Spleen (tissue), 11 donors: ENCODE measurements around the gene PHYKPL. TPM values are rescaled to one million over a fixed set of nuclear protein-coding genes. Genes with fewer than 3 reads are reported as not detected.

ENCODE experiments used
- DNase-seq: peaks from one replicate; pipeline ENCODE4 v3.0.0-alpha.2; 2020
- H3K27ac ChIP-seq, 8 donors: fragments of 200-600 bp; sonication (generic) in 7 of 8; 1 replicate in 4 of 8; 2 replicates in 4 of 8; pipeline versions ENCODE4 v1.5.0 to v1.8.0; 2016 to 2021; ENCODE audit warnings: inconsistent platforms in 4 of 8, mild to moderate bottlenecking in 4 of 8, moderate library complexity in 1 of 8
- H3K27me3 ChIP-seq, 7 donors: fragments of 200-600 bp; sonication (generic) in 6 of 7; replicated peaks in 1 of 7; 1 replicate in 4 of 7; 2 replicates in 3 of 7; pipeline versions ENCODE4 v1.5.0 to v1.8.0; 2016 to 2021; ENCODE audit warnings: inconsistent platforms in 3 of 7, mild to moderate bottlenecking in 1 of 7
- H3K36me3 ChIP-seq, 6 donors: fragments of 200-600 bp; sonication (generic) in 5 of 6; 1 replicate in 4 of 6; 2 replicates in 2 of 6; pipeline versions ENCODE4 v1.5.0 to v1.8.0; 2016 to 2021; ENCODE audit warnings: inconsistent platforms in 2 of 6
- H3K4me1 ChIP-seq, 6 donors: fragments of 200-600 bp; sonication (generic) in 5 of 6; 1 replicate in 3 of 6; 2 replicates in 3 of 6; pipeline versions ENCODE4 v1.5.0 to v1.8.0; 2016 to 2021; ENCODE audit warnings: inconsistent platforms in 3 of 6
- H3K4me3 ChIP-seq, 8 donors: fragments of 200-600 bp; sonication (generic) in 7 of 8; 1 replicate in 4 of 8; 2 replicates in 4 of 8; pipeline versions ENCODE4 v1.5.0 to v1.8.0; 2016 to 2021; ENCODE audit warnings: inconsistent platforms in 4 of 8, mild to moderate bottlenecking in 4 of 8, moderate library complexity in 2 of 8
- H3K9me3 ChIP-seq, 8 donors: fragments of 200-600 bp; sonication (generic) in 7 of 8; 1 replicate in 4 of 8; 2 replicates in 4 of 8; pipeline versions ENCODE4 v1.5.0 to v1.8.0; 2016 to 2021; ENCODE audit warnings: inconsistent platforms in 4 of 8
- POLR2A ChIP-seq, 3 donors: fragments of 450-650 bp; IDR thresholded peaks; one replicate each; pipeline ENCODE4 v1.5.1; 2017; ENCODE audit warnings: antibody characterized with exemption in 3 of 3, mild to moderate bottlenecking in 1 of 3
- POLR2AphosphoS5 ChIP-seq, 3 donors: sonication (generic); formaldehyde crosslinking; IDR thresholded peaks; one replicate each; pipeline ENCODE4 v1.5.1; 2017; ENCODE audit warnings: antibody characterized with exemption in 3 of 3
- WGBS, 5 donors: extraction: QIAGEN DNeasy Blood & Tissue Kit in 3 of 5; methylation state at CpG; one replicate each; pipeline versions ENCODE4 v1.1.5 to v1.1.7; 2013 to 2018; 5-methylcytosine and 5-hydroxymethylcytosine counted together
- intact Hi-C: fragments of 100-400 bp; cut with DNase I; formaldehyde crosslinking; loops from one replicate; pipeline ENCODE4 v1.15.0; 2023; ENCODE audit warnings: low total_unique reads
- polyA plus RNA-seq, 3 donors: library from polyadenylated mRNA; stranded (reverse); fragments of 200-250 nt; gene quantifications; one replicate each; pipeline ENCODE4 v1.2.1, GENCODE V29; 2013
- total RNA-seq, 7 donors: library from RNA; depleted of rRNA in 3 of 7; stranded (reverse); fragments of >200 nt in 3 of 7; fragmentation: NEBNext Ultra II Directional in 4 of 7; extraction: Animal tissue kit (Norgen Biotek cat#: 25700) in 4 of 7; gene quantifications; one replicate each; pipeline versions ENCODE4 v1.1.0 to v1.2.1, GENCODE V29; 2016 to 2021
- TF ChIP-seq, protein P1 (sequence below), 11 experiments: fragments of 200-600 bp in 7 of 11; fragments of 450-650 bp in 4 of 11; sonication (generic) in 4 of 11; IDR thresholded peaks in 8 of 11; conservative IDR thresholded peaks in 3 of 11; 1 replicate in 7 of 11; 2 replicates in 4 of 11; pipeline versions ENCODE4 v1.4.0 to v1.8.0; 2016 to 2021; ENCODE audit warnings: antibody characterized with exemption in 11 of 11, inconsistent platforms in 4 of 11, mild to moderate bottlenecking in 1 of 11
- donor health status: healthy with polysubstance abuse.
- donor health status: DM: no; HTN: no; CAD: no; lungs with moderate emphysema.
- donor health status: DM: no; HTN: no; CAD: no.
- donor health status: Bipolar disorder and iron deficiency.
- donor health status: healthy.
- donor health status: DM: no; HTN: no; CAD: no.
- donor health status: DM: yes; HTN: yes; CAD: no.

PHYKPL gene
- total and polyA plus RNA-seq, 10 donors, result 46.9 to 209 (median 105) TPM

DNA sequence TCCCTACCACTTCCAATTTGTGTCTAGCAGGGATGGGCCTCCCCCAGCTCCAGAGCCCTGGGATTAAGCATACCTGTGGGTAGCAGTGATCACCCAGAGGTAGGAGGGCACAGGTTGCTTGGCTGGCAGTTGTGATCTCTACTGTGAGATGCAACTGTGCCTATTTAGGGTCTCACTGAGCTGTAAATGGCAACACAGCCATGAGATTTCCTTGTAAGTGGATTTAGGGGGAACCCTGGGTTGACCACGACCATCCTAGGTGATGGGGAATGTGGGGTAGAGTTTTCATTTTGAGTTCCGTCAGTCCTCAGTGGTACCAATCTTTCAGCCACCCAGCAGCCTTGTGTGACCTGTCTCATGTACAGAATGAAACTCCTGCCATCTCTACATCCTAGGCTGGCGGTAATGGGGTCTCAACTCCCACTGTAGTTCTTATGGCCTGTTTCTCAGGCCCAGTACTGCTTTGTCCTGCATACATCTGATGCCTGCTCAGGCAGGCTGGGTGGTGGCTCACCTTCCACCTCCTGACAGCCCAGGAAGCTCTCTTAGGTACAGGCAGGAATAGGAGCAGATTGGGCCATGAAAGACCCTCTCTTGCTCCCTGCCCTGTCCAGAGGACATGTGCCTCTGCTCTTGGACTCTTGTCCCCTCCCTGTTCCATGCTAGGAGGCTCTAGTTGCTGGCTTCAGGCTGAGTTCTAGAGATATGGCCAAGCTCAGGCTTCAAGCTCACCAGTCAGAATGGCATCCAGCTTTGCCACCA lies 20.2 kb downstream of the PHYKPL start:
- Histone ChIP-seq H3K9me3 (no peaks in the 10 kb centered on the region), H3K4me1 (peaks cover 0 to 92% (median 42%) of the 10 kb centered on the region in 6 donors), H3K36me3 (peaks cover 0 to 100% (median 95%) of the 10 kb centered on the region in 6 donors), H3K4me3 (no peak overlapping the region), H3K27ac (peak overlapping the region in 2 of 8 donors; percentile 66 to 82), H3K27me3 (no peaks in the 10 kb centered on the region)
- WGBS, 5 donors, result 89 to 95% (median 93%) methylated on average over 3 of the region's 3 CpGs
- TF ChIP-seq, protein P1, sequence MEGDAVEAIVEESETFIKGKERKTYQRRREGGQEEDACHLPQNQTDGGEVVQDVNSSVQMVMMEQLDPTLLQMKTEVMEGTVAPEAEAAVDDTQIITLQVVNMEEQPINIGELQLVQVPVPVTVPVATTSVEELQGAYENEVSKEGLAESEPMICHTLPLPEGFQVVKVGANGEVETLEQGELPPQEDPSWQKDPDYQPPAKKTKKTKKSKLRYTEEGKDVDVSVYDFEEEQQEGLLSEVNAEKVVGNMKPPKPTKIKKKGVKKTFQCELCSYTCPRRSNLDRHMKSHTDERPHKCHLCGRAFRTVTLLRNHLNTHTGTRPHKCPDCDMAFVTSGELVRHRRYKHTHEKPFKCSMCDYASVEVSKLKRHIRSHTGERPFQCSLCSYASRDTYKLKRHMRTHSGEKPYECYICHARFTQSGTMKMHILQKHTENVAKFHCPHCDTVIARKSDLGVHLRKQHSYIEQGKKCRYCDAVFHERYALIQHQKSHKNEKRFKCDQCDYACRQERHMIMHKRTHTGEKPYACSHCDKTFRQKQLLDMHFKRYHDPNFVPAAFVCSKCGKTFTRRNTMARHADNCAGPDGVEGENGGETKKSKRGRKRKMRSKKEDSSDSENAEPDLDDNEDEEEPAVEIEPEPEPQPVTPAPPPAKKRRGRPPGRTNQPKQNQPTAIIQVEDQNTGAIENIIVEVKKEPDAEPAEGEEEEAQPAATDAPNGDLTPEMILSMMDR (IDR thresholded peaks at IDR 0.05 in 8 of 11, conservative IDR thresholded peaks at IDR 0.05 in 3 of 11), result no peak
- TF ChIP-seq POLR2AphosphoS5 (IDR thresholded peaks at IDR 0.05) (no peak), POLR2A (IDR thresholded peaks at IDR 0.05) (no peak)
- intact Hi-C loops, result no loop called here
- DNase-seq, result peak; percentile 38

DNA sequence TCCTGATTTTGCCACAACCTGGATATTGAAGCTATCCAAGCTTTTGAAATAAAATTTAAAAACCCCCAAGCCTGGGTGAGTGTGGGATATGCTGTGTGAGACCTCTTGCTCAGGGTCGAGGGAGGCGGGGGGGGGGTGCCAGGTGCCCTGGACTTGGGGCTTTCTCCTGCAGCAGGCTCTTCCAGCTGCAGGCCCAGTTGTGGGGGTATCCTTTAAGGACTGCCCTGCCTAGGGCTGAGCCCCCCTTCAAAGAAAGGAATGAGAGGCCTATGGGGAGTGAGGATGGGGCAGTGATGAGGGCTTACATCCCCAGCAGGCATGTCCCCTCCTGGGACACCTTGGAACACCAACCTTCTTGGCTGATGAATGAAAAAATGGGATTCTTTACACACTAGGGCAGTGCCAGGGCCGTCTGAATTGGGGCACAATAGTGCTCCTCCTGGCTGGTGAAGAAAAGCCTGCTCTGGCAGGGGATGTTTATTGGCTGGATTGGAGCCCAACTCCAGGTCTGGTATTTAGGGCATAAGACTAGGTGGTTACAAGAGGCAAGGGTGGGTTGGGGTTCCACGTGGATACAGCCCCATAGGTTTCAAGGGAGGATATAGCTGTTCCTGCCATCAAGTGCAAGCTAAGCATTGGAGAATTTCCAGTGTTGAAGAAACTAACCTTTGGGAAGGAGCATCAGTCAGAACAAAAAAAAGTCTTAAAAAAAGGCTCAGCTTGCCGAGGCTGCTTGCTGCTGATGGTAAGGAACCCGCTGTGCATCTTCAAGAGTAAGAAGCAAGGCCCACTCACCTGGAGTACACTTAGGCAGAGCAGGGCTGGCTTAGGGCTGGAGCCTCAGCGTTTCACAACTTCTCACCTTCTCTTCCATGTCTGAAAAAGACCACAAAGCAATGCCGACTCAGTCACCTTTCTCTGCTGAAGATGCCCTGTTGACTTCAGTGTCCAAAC lies 21.2 kb downstream of the PHYKPL start:
- TF ChIP-seq POLR2AphosphoS5 (IDR thresholded peaks at IDR 0.05), result peak in 2 of 3 donors; percentile 14 to 43
- no peak for TF ChIP-seq POLR2A (IDR thresholded peaks at IDR 0.05)
- Histone ChIP-seq H3K9me3 (no peaks in the 10 kb centered on the region), H3K27me3 (no peaks in the 10 kb centered on the region), H3K4me3 (no peak overlapping the region), H3K4me1 (peaks cover 6 to 93% (median 47%) of the 10 kb centered on the region in 6 donors), H3K27ac (peak overlapping the region in 1 of 8 donors; percentile 82), H3K36me3 (peaks cover 0 to 100% (median 97%) of the 10 kb centered on the region in 6 donors)
- DNase-seq, result peak; percentile 45
- WGBS, 5 donors, result 67 to 83% (median 76%) methylated on average over 7 to 8 of the region's 8 CpGs
- intact Hi-C loops, result no loop called here

DNA sequence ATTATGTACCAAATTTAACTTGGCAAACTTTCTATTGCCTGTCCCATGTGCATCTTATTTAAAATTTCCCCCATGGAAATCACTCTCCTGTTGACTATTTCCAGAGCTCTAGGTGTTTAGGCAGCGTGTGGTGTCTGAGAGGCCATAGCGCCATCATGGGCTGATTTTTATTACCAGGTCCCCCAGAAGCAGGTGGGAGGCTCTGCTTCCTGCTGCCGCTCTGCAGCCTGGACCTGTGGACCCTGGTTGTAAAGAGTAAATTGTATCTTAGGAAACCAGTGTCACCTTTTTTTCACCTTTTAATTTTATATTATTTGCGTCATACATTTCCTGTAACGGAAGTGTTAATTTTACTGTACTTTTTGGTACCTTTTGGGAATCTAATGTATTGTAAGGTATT lies 21.9 kb downstream of the PHYKPL start:
- H3K4me1 ChIP-seq, result peaks cover 12 to 93% (median 48%) of the 10 kb centered on the region in 6 donors
- 83 to 91% (median 86%) methylated on average over 5 of the region's 5 CpGs for WGBS, 5 donors

DNA sequence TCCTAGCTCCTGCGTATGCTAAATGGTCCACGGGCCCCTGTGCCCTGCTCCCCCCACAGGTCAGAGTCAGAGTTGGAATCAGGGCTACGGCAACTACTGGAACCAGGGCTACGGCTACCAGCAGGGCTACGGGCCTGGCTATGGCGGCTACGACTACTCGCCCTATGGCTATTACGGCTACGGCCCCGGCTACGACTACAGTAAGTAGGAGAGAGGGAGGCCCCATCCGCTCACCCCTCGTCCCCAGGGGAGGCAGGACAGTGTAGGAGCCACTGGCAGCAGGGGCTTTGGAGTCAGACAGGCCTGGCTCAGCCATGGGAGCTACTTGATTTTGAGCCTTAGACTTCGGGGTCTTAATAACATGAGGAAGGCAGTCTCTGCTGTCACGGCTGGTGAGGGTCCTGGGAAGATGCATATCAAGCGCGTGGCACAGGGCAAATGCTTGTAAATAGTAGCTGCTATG lies 22.5 kb downstream of the PHYKPL start:
- Histone ChIP-seq H3K9me3 (no peaks in the 10 kb centered on the region), H3K27ac (no peak overlapping the region), H3K27me3 (no peaks in the 10 kb centered on the region), H3K4me3 (no peak overlapping the region), H3K36me3 (peaks cover 0 to 93% (median 86%) of the 10 kb centered on the region in 6 donors), H3K4me1 (peaks cover 15 to 91% (median 46%) of the 10 kb centered on the region in 6 donors)
- peak; percentile 74 for DNase-seq
- intact Hi-C loops, result no loop called here
- 83 to 95% (median 90%) methylated on average over 8 to 18 of the region's 18 CpGs for WGBS, 5 donors
- no peak for TF ChIP-seq POLR2A (IDR thresholded peaks at IDR 0.05)
- TF ChIP-seq POLR2AphosphoS5 (IDR thresholded peaks at IDR 0.05), result peak in 2 of 3 donors; percentile 51 to 72

More for the DNA sequence above, 21.9 kb downstream of the PHYKPL start:
- TF ChIP-seq, protein P1 (IDR thresholded peaks at IDR 0.05 in 8 of 11, conservative IDR thresholded peaks at IDR 0.05 in 3 of 11), result no peak
- TF ChIP-seq POLR2AphosphoS5 (IDR thresholded peaks at IDR 0.05) (no peak), POLR2A (IDR thresholded peaks at IDR 0.05) (no peak)
- H3K27me3 ChIP-seq, result no peaks in the 10 kb centered on the region
- peak; percentile 32 for DNase-seq
- no peak overlapping the region for H3K27ac ChIP-seq
- no peak overlapping the region for H3K4me3 ChIP-seq
- intact Hi-C loops, result no loop called here
- H3K9me3 ChIP-seq, result no peaks in the 10 kb centered on the region
- H3K36me3 ChIP-seq, result peaks cover 0 to 99% (median 92%) of the 10 kb centered on the region in 6 donors
